Progenitor cell of endocrine pancreas (in vitro differentiated cells): ENCODE measurements around the gene MOB3B. TPM values are rescaled to one million over a fixed set of nuclear protein-coding genes. Genes with fewer than 3 reads are reported as not detected.

Experiments used
- DNase-seq: peaks from one replicate; pipeline ENCODE4 v3.0.0; 2021; ENCODE audit warnings: low spot score; ENCODE audit not compliant: unreplicated experiment
- H3K27ac Mint-ChIP-seq: 2 replicates; pipeline ENCODE4 v1.8.0; 2021; ENCODE audit warnings: mild to moderate bottlenecking, moderate library complexity, mixed read lengths
- H3K27me3 Mint-ChIP-seq: 2 replicates; pipeline ENCODE4 v1.8.0; 2021; ENCODE audit warnings: mixed read lengths
- H3K36me3 Mint-ChIP-seq: 2 replicates; pipeline ENCODE4 v1.8.0; 2022; ENCODE audit warnings: mixed read lengths; ENCODE audit not compliant: insufficient read depth
- H3K4me1 Mint-ChIP-seq: 2 replicates; pipeline ENCODE4 v1.8.0; 2021; ENCODE audit warnings: low read depth, mixed read lengths
- H3K4me3 Mint-ChIP-seq: 2 replicates; pipeline ENCODE4 v1.8.0; 2021; ENCODE audit warnings: low read depth, mild to moderate bottlenecking, moderate library complexity, mixed read lengths
- H3K9me3 Mint-ChIP-seq: 2 replicates; pipeline ENCODE4 v1.8.0; 2021; ENCODE audit warnings: low read depth, mixed read lengths
- total RNA-seq: library from RNA; stranded (reverse); gene quantifications from 2 replicates; pipeline ENCODE4 v1.2.1, GENCODE V29; 2021
- TF ChIP-seq, protein P1 (sequence below): fragments of 200-600 bp; sonication (generic); IDR thresholded peaks from one replicate; pipeline ENCODE4 v1.5.0; 2021; ENCODE audit warnings: antibody characterized with exemption, mild to moderate bottlenecking; ENCODE audit not compliant: unreplicated experiment

The MOB3B gene
- total RNA-seq, 1 donor from 2014 or later, result 15.4 TPM

DNA sequence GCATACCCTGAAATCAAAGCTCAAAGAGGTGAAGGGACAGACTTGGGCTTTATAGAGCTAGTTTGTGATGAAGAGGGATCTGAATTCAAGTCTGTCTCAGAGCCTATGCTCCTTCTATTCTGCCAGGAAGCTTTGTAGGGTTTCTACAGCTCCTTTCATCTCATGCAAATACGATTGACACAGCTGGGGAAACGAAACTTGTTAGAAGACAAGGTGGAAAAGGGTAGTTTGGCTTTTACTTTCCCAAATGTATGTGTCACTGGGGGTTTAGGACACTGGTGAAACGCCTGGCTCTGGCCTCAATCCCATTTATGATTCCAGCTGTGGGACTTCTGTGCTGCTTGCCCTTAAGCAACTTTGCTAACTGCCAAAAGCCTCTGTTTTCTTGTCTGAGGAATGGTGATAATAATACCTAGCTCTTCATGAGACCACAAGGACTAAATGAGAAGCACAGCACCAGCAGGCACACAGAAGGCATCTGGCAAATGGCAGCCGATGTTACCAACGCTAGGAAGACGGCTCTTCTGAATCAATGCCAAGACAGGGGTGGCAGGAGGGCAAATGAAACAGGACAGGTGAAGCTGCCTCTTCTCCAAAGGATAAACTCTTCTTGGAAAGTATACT is 162.3 kb downstream of the MOB3B start:
- Mint-ChIP-seq H3K27ac (no peak overlapping the region), H3K9me3 (no peaks in the 10 kb centered on the region), H3K27me3 (no peaks in the 10 kb centered on the region), H3K4me3 (no peak overlapping the region), H3K4me1 (peaks cover 61% of the 10 kb centered on the region), H3K36me3 (no peaks in the 10 kb centered on the region)
- TF ChIP-seq, protein P1, sequence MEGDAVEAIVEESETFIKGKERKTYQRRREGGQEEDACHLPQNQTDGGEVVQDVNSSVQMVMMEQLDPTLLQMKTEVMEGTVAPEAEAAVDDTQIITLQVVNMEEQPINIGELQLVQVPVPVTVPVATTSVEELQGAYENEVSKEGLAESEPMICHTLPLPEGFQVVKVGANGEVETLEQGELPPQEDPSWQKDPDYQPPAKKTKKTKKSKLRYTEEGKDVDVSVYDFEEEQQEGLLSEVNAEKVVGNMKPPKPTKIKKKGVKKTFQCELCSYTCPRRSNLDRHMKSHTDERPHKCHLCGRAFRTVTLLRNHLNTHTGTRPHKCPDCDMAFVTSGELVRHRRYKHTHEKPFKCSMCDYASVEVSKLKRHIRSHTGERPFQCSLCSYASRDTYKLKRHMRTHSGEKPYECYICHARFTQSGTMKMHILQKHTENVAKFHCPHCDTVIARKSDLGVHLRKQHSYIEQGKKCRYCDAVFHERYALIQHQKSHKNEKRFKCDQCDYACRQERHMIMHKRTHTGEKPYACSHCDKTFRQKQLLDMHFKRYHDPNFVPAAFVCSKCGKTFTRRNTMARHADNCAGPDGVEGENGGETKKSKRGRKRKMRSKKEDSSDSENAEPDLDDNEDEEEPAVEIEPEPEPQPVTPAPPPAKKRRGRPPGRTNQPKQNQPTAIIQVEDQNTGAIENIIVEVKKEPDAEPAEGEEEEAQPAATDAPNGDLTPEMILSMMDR, result no peak
- no peak for DNase-seq

DNA sequence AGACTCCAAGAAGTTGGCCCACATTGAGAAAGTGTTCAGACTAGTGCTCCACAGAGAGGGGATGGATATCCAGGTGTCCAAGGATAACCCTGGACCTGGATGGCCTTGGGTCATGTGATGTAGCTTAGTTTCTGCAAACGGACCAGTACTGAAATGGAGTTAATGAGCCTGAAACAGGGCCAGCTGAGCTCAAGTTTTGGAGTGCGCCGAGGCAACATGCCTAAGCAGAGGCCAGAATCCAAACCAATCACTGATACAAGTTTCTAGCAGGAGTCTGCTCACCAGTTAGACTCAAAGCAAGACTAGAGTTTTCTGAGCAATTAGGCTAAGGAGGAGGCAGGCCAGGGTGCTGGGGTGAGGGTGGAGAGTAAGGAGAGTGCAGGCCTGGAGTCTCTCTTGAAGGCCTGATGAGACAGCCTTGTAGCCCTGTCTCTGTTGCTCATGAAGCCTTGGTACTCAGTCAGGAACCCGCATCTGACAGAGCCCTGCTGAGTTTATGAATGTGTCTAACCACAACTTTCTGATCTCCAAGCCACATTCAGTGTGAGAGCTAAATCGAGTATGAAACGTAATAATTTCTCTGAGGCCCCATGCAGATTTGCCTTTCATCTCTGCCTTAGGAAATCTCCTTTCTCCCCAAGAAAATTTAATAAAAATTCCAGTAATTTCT is 163.8 kb downstream of the MOB3B start:
- DNase-seq, result no peak
- Mint-ChIP-seq H3K27me3 (no peaks in the 10 kb centered on the region), H3K4me1 (peaks cover 57% of the 10 kb centered on the region), H3K4me3 (no peak overlapping the region), H3K36me3 (no peaks in the 10 kb centered on the region), H3K9me3 (no peaks in the 10 kb centered on the region), H3K27ac (no peak overlapping the region)
- TF ChIP-seq, protein P1, result no peak

DNA sequence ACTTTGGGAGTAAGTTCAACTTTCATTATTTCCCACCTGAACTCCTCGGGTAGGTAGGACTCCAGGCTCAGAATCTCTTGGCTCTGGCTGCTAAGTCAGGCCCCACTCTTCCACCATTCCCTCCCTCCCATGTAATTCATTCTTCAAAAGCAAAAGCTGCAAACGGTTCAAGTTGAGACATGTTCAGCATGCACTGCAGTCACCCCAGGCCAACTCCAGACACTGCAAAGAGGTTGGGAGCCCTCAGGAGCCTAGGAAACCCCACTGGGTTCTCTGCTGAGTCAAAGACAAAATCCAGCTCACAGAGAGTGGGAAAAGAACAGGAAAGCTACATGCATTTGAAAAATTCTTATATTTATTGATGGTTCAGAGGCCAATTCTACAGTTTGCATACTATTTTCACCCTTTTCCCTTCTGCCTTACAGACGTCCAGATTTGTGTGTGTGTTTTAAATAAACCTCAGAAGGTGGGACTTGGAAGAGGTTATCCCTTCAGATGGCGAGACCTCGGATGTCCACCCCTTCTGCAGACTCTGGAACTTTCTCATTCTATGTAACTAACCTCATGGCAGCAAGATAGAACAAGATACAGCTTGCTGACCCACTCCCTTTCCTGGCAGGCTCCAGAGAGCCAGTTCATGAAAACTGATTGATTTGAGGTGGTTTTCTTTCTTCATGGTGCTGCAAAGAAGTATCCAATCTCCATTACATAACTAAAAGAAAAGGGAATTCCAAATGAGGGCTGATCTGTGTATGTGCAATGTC is 167.0 kb downstream of the MOB3B start:
- TF ChIP-seq, protein P1, result no peak
- no peaks in the 10 kb centered on the region for H3K27me3 Mint-ChIP-seq
- H3K9me3 Mint-ChIP-seq, result no peaks in the 10 kb centered on the region
- H3K27ac Mint-ChIP-seq, result no peak overlapping the region
- DNase-seq, result no peak
- H3K36me3 Mint-ChIP-seq, result peaks cover 7% of the 10 kb centered on the region
- H3K4me1 Mint-ChIP-seq, result peaks cover 47% of the 10 kb centered on the region
- H3K4me3 Mint-ChIP-seq, result no peak overlapping the region

DNA sequence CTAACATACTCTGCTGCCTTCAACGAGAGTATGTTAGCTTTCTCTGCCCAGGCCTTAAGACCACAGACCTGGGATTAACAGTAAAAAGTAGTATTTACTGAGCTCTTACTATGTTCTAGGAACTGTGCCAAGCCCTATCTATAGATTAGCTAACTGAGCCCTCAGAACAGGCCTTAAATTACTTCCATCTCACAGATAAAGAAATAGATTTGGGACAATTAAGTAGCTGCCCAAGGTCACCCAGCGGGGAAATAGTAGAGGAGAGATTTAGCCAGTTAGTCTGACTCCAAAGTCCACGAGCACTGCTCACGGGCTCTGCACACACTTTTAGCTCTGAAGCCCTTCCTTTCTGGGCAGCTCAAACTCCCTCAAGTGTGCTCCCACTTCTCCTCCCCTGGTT is 168.1 kb downstream of the MOB3B start:
- TF ChIP-seq, protein P1, result no peak
- Mint-ChIP-seq H3K9me3 (no peaks in the 10 kb centered on the region), H3K4me3 (no peak overlapping the region), H3K27ac (no peak overlapping the region), H3K36me3 (peaks cover 7% of the 10 kb centered on the region), H3K4me1 (peaks cover 49% of the 10 kb centered on the region), H3K27me3 (no peaks in the 10 kb centered on the region)
- no peak for DNase-seq

DNA sequence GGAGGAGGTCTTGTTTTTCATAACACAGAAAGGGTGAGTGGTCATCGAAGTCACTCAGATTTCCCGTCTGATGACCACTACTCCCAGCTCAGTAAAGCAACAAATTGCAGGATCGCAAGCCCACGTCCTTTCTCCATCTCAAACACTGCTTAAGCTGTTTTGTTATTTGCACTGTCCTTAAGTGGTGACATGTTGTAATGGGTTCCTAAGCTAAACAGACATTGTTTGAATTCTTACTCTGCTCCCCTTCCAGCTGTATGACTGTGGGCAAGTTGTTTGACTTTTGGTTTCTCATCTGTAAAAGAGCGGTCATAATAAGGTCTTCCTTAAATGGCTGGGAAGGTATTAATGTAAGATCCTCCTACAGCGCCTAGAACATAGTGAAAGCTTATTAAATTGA is 169.9 kb downstream of the MOB3B start:
- Mint-ChIP-seq H3K36me3 (peaks cover 7% of the 10 kb centered on the region), H3K27me3 (no peaks in the 10 kb centered on the region), H3K9me3 (no peaks in the 10 kb centered on the region), H3K4me1 (peaks cover 38% of the 10 kb centered on the region), H3K4me3 (no peak overlapping the region), H3K27ac (no peak overlapping the region)
- DNase-seq, result no peak
- TF ChIP-seq, protein P1, result no peak
